Vagina (tissue), 2 donors: Measurements from ENCODE around the gene CASP2. TPM values are rescaled to one million over a fixed set of nuclear protein-coding genes. Genes with fewer than 3 reads are reported as not detected.

Source experiments
- DNase-seq, 2 donors: peaks; one replicate each; pipeline ENCODE4 v3.0.0-alpha.2; 2017; ENCODE audit errors: extremely low spot score in 2 of 2
- H3K27ac ChIP-seq: fragments of 200-600 bp; sonication (generic); one replicate; pipeline ENCODE4 v1.5.1; 2019
- H3K27me3 ChIP-seq: fragments of 200-600 bp; sonication (generic); one replicate; pipeline ENCODE4 v1.5.1; 2019
- H3K36me3 ChIP-seq, 2 donors: fragments of 200-600 bp; sonication (generic); one replicate each; pipeline ENCODE4 v1.5.1; 2017 to 2019
- H3K4me1 ChIP-seq: fragments of 200-600 bp; sonication (generic); one replicate; pipeline ENCODE4 v1.5.1; 2019
- H3K4me3 ChIP-seq, 2 donors: fragments of 200-600 bp; sonication (generic); 1 replicate in 1 of 2; 2 replicates in 1 of 2; pipeline ENCODE4 v1.5.1; 2016 to 2019
- H3K9me3 ChIP-seq: fragments of 200-600 bp; sonication (generic); one replicate; pipeline ENCODE4 v1.5.1; 2019
- CTCF ChIP-seq, 3 experiments: fragments of 450-650 bp in 2 of 3; fragments of 200-600 bp in 1 of 3; sonication (generic) in 1 of 3; IDR thresholded peaks; one replicate each; pipeline ENCODE4 v1.5.1; 2017 to 2019; ENCODE audit warnings: antibody characterized with exemption in 3 of 3, mild to moderate bottlenecking in 2 of 3, moderate library complexity in 2 of 3
- POLR2A ChIP-seq, 2 donors: fragments of 450-650 bp; IDR thresholded peaks; one replicate each; pipeline ENCODE4 v1.6.1; 2017; ENCODE audit warnings: antibody characterized with exemption in 2 of 2, mild to moderate bottlenecking in 2 of 2, moderate library complexity in 2 of 2
- POLR2AphosphoS5 ChIP-seq, 2 donors: sonication (generic); formaldehyde crosslinking; IDR thresholded peaks; one replicate each; pipeline ENCODE4 v1.9.0; 2017; ENCODE audit warnings: antibody characterized with exemption in 2 of 2, mild to moderate bottlenecking in 2 of 2, low read depth in 1 of 2; ENCODE audit not compliant: insufficient read depth in 1 of 2
- intact Hi-C: fragments of 100-400 bp; cut with DNase I; formaldehyde crosslinking; loops from one replicate; pipeline ENCODE4 v1.15.1; 2023
- total RNA-seq: library from RNA; depleted of rRNA; stranded (reverse); fragments of >200 nt; gene quantifications from one replicate; pipeline ENCODE4 v1.2.3, GENCODE V29; 2016

CASP2 gene
- total RNA-seq, 1 donor from 2014 or later, result 24.8 TPM

- H3K4me3 ChIP-seq, result no peak overlapping the region
- no peak overlapping the region for H3K27ac ChIP-seq
- intact Hi-C loops, result loop anchor here (10.0 kb wide), 1 partner anchor 171 kb away; no protein-coding TSS in a partner anchor
- H3K27me3 ChIP-seq, result no peaks in the 10 kb centered on the region
- H3K9me3 ChIP-seq, result no peaks in the 10 kb centered on the region
- H3K4me1 ChIP-seq, result no peaks in the 10 kb centered on the region
- TF ChIP-seq POLR2AphosphoS5 (IDR thresholded peaks at IDR 0.05; ENCODE audit: insufficient read depth in 1 of 2, low read depth in 1 of 2) (no peak), CTCF (IDR thresholded peaks at IDR 0.05) (no peak), POLR2A (IDR thresholded peaks at IDR 0.05) (no peak)
- DNase-seq, result no peak
- H3K36me3 ChIP-seq, result no peaks in the 10 kb centered on the region
These were observed 44.5 kb upstream of the CASP2 start for GRCh38 chr7:143243614-143244013.

- intact Hi-C loops, result loop anchor here (10.0 kb wide), 1 partner anchor 170 kb away; no protein-coding TSS in a partner anchor
These were observed 43.8 kb upstream of the CASP2 start for GRCh38 chr7:143244321-143244720.

GRCh38 chr7:143245123-143245522 lies 43.0 kb upstream of the CASP2 start:
- no peak for TF ChIP-seq POLR2A (IDR thresholded peaks at IDR 0.05)
- TF ChIP-seq CTCF (IDR thresholded peaks at IDR 0.05), result no peak
- no peak for TF ChIP-seq POLR2AphosphoS5 (IDR thresholded peaks at IDR 0.05; ENCODE audit: insufficient read depth in 1 of 2, low read depth in 1 of 2)
- no peaks in the 10 kb centered on the region for H3K9me3 ChIP-seq
- no peak overlapping the region for H3K4me3 ChIP-seq
- H3K4me1 ChIP-seq, result no peaks in the 10 kb centered on the region
- no peaks in the 10 kb centered on the region for H3K36me3 ChIP-seq
- no peak for DNase-seq
- intact Hi-C loops, result loop anchor here (10.0 kb wide), 1 partner anchor 170 kb away; no protein-coding TSS in a partner anchor
- H3K27me3 ChIP-seq, result no peaks in the 10 kb centered on the region
- H3K27ac ChIP-seq, result no peak overlapping the region

More at GRCh38 chr7:143244321-143244720, 43.8 kb upstream of the CASP2 start:
- Histone ChIP-seq H3K27me3 (no peaks in the 10 kb centered on the region), H3K27ac (no peak overlapping the region), H3K36me3 (no peaks in the 10 kb centered on the region), H3K9me3 (no peaks in the 10 kb centered on the region), H3K4me3 (no peak overlapping the region), H3K4me1 (no peaks in the 10 kb centered on the region)
- no peak for DNase-seq
- TF ChIP-seq POLR2A (IDR thresholded peaks at IDR 0.05), result no peak
- TF ChIP-seq POLR2AphosphoS5 (IDR thresholded peaks at IDR 0.05; ENCODE audit: insufficient read depth in 1 of 2, low read depth in 1 of 2), result no peak
- no peak for TF ChIP-seq CTCF (IDR thresholded peaks at IDR 0.05)

- H3K9me3 ChIP-seq, result no peaks in the 10 kb centered on the region
- intact Hi-C loops, result loop anchor here (10.0 kb wide), 1 partner anchor 167 kb away; no protein-coding TSS in a partner anchor
- H3K27ac ChIP-seq, result no peak overlapping the region
- no peaks in the 10 kb centered on the region for H3K4me1 ChIP-seq
- no peak for DNase-seq
- H3K36me3 ChIP-seq, result no peaks in the 10 kb centered on the region
- H3K4me3 ChIP-seq, result no peak overlapping the region
- TF ChIP-seq POLR2A (IDR thresholded peaks at IDR 0.05), result no peak
- TF ChIP-seq CTCF (IDR thresholded peaks at IDR 0.05), result no peak
- no peak for TF ChIP-seq POLR2AphosphoS5 (IDR thresholded peaks at IDR 0.05; ENCODE audit: insufficient read depth in 1 of 2, low read depth in 1 of 2)
- no peaks in the 10 kb centered on the region for H3K27me3 ChIP-seq
These were observed 40.8 kb upstream of the CASP2 start for GRCh38 chr7:143247372-143247771.

- no peak overlapping the region for H3K27ac ChIP-seq
- H3K4me3 ChIP-seq, result no peak overlapping the region
- H3K4me1 ChIP-seq, result no peaks in the 10 kb centered on the region
- H3K36me3 ChIP-seq, result no peaks in the 10 kb centered on the region
- no peaks in the 10 kb centered on the region for H3K9me3 ChIP-seq
- TF ChIP-seq CTCF (IDR thresholded peaks at IDR 0.05) (no peak), POLR2A (IDR thresholded peaks at IDR 0.05) (no peak), POLR2AphosphoS5 (IDR thresholded peaks at IDR 0.05; ENCODE audit: insufficient read depth in 1 of 2, low read depth in 1 of 2) (no peak)
- no peaks in the 10 kb centered on the region for H3K27me3 ChIP-seq
- intact Hi-C loops, result loop anchor here (10.0 kb wide), 1 partner anchor 166 kb away; no protein-coding TSS in a partner anchor
- DNase-seq, result no peak
These were observed 39.3 kb upstream of the CASP2 start for GRCh38 chr7:143248761-143249354.
